GM21619 (cell line): ENCODE measurements around the gene EDDM13.
A peak's percentile ranks its signal among the peaks of the same experiment; 100 is the strongest.
"Not testable (repeated sequence)": the region's sequence is repeated elsewhere in the genome, so short reads cannot be mapped to it uniquely, and the experiment has no call there.

Experiments used
- ATAC-seq: cut with Tn5 transposase; IDR thresholded peaks from one replicate; pipeline ENCODE4 v1.9.1; 2021; ENCODE audit not compliant: unreplicated experiment

Gene EDDM13

DNA sequence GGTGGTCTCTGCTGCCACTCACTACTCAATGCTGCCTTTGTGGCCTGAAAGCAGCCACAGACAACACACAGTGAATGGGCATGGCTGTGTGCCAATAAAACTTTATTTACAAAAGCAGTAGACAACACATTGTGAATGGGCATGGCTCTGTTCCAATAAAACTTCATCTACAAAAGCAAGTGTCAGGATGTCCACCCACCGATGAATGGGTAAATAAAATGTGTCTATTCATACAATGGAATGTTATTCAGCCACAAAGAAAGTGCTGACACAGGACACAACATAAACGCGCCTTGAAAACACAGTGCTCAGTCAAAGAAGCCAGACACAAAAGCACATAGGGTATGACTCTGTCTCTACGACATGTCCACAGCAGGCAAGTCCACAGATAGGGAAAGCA, 22.0 kb downstream of the EDDM13 start:
- ATAC-seq, result no peak

- no peak for ATAC-seq
These were observed 23.2 kb downstream of the EDDM13 start for GRCh38 chr19:56295531-56296455.

DNA sequence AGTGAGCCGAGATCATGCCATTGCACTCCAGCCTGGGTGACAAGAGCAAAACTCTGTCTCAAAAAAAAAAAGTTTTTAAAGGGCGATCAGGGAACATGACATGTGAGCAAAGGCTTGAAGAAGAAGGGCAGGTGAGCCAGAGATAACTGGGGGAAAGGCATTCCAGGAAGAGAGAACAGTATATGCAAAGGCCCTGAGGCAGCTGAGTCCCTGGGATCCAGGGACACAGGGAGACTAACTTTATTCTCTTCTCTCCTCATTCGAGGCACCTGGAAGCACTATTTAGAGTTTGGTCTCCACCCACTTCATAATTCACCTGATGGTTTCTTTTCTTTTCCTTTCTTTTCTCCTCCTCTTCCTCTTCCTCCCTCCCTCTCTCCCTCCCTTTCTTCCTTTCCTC, 24.5 kb downstream of the EDDM13 start:
- ATAC-seq, result no peak

GRCh38 chr19:56299688-56300087, 27.1 kb downstream of the EDDM13 start:
- ATAC-seq, result no peak

DNA sequence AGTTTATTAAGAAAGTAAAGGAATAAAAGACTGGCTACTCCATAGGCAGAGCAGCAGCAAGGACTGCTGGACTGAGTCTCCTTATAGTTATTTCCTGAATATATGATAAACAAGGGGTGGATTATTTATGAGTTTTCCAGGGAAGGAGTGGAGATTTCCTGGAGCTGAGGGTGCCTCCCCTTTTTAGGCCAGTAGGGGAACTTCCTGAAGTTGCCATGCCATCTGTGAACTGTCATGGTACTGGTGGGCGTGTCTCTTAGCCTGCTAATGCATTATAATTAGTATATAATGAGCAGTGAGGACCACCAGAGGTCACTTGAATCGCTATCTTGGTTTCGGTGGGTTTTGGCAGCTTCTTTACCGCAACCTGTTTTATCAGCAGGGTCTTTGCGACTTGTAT, 28.6 kb downstream of the EDDM13 start:
- ATAC-seq, result no peak

DNA sequence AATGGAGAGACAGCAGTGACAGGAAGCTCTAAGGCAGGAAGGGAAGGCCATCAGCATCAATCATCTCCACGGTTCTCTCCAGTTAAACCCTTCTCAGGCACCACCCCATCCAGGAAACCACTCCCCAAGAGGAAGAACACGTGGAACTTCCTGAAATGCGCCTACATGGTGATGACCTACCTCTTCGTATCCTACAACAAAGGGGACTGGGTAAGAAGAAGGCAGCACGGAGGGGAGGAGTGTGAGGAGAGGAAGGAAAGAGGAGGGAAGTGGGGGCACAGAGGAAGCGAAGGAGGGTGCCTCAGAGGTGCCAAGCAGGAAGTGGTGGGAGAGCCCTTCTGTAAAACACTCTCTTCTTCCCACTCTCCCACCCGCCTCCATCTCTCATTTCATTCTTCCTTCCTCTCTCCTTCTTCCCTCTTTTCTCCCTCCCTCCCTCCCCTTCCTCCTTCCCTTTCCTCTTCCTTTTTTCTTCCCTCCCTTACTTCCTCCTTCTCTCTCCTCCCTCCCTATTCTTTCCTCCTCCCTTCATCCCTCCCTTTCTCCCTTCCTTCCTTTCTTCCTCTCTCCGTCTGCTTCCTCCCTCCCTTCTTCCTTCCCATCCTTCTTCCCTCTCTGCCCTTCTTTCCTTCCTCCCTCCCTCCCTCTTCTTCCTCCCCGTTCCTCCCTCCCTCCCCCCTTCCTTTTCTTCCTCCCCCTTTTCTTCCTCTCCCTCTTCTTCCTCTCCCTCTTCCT, 29.5 kb downstream of the EDDM13 start:
- no peak for ATAC-seq

- no peak for ATAC-seq
These were observed 31.7 kb downstream of the EDDM13 start for GRCh38 chr19:56304243-56304642.

DNA sequence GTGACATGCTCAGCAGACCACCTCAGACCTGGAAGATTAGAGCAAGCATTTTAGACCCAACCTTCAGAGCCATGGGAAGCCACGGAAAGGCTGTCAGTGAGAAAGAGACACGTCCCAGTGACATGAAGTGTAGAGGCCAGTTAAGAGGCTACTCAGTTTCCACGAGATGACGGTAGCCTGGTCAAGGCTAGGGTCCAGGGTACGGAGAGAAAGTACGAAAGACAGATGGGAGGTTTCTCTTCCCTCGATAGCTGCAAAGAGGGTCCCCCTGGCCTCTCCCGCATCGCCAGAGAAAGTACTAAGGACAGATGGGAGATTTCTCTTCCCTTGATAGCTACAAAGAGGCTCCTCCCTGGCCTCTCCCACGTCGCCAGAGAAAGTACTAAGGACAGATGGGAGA, 33.5 kb downstream of the EDDM13 start:
- no peak for ATAC-seq

GRCh38 chr19:56307062-56307461, 34.5 kb downstream of the EDDM13 start:
- ATAC-seq, result not testable (repeated sequence)

GRCh38 chr19:56308792-56309191, 36.2 kb downstream of the EDDM13 start:
- ATAC-seq, result no peak

- no peak for ATAC-seq
These were observed 37.1 kb downstream of the EDDM13 start for GRCh38 chr19:56309511-56310185.

GRCh38 chr19:56310462-56310861, 37.9 kb downstream of the EDDM13 start:
- ATAC-seq, result no peak

GRCh38 chr19:56312342-56312741, 39.8 kb downstream of the EDDM13 start:
- no peak for ATAC-seq

GRCh38 chr19:56312787-56313657, 40.5 kb downstream of the EDDM13 start:
- ATAC-seq, result no peak

DNA sequence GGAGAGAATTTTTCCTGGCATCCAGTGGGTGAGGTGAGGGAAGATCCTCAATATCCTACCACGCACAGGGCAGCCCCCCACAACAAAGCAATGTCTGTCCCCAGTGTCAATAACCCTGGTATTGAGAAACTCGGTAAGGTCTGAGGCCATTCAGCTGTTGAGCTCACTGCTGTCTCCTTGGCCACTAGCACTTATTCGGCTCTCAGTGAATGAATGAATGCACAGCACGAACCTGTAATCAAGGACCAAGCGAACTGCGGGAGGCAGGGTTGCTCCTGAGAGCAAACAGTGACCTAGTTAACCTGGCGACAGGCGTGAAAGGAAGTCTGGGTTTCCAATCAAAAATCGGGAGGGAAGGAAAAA, 41.5 kb downstream of the EDDM13 start:
- no peak for ATAC-seq

DNA sequence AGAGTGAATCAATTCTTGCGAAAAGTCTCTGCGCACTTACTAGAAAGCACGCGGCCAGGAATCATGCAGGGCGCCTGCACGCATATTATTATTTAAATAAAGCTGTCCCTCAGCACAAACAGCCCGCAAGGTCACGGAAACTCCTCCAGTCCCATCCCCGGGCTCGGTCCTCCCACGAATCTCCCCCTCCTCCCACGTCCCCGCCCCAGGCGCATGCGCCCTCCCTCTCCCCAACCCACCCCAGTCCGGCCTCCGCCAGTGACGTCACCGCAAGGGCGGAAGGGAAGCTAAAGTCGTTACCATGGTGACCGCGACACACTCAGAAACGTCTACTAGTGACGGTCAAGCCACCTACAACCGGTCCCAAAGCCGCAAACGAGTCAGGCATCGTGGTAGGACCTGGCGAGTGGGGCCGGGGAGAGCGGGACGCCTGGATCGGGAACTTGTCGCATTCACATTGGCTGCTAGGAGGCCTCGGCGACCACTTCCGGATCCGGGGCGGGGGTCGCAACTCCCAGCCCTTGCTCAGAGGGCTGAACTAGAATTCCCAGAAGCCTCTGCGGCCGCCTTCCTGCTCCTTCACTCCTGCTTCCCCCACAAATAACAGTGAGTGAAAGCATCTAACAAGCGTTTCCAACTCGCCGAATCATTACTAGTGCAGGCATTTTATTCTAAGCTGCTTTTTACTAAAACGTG, 42.0 kb downstream of the EDDM13 start, which contains the start of gene ZSCAN5A:
Gene ZSCAN5A, minus strand, starts transcription at position 459 of the 696 bp plus-strand sequence. CDS start 89,793 bp downstream, outside the sequence.
- peak; percentile 73 for ATAC-seq

GRCh38 chr19:56315077-56315828, 42.7 kb downstream of the EDDM13 start:
- peak; percentile 77 for ATAC-seq

DNA sequence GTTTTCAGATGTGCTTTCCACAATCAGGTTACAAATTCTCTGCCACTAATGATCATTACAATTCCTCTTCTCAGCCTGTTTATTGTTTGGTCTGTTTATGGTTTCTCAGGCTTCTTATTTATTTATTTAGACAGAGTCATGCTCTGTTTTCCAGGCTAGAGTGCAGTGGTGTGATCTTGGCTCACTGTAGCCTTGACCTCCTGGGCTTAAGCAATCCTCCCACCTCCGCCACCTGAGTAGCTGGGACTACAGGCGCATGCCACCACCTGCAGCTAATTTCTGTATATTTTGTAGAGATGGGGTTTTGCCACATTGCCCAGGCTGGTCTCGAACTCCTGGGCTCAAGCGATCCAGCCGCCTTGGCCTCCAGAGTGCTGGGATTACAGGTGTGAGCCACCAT, 44.2 kb downstream of the EDDM13 start:
- ATAC-seq, result no peak

DNA sequence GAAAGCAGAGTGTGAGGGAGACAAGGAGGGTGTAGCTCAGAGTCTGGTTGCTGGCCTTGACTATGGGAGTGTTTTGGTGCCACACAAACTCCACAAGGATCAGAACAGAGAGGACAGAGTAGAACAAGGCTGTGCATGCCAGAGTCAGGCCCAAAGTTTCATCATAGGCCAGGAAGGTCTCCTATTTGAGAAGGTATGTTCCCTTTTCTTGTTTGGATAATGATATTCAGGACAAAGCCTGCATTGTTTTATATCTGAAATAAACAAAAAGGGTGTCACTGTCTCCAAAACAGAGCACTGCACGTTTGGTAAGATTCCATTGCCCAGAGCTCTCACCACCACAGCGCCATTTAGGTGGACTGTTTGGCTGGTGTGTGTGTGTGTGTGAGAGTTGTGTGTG, 45.2 kb downstream of the EDDM13 start:
- ATAC-seq, result no peak
